GM12874 (cell line): Measurements from ENCODE around the gene MIEF1.

Source experiments
- TF ChIP-seq, protein P1 (sequence below): IDR thresholded peaks from 2 replicates; pipeline ENCODE4 v1.5.1; 2011; ENCODE audit warnings: low read depth, mild to moderate bottlenecking, control low read depth, low read length, moderate library complexity; ENCODE audit not compliant: insufficient read depth

MIEF1 gene

DNA sequence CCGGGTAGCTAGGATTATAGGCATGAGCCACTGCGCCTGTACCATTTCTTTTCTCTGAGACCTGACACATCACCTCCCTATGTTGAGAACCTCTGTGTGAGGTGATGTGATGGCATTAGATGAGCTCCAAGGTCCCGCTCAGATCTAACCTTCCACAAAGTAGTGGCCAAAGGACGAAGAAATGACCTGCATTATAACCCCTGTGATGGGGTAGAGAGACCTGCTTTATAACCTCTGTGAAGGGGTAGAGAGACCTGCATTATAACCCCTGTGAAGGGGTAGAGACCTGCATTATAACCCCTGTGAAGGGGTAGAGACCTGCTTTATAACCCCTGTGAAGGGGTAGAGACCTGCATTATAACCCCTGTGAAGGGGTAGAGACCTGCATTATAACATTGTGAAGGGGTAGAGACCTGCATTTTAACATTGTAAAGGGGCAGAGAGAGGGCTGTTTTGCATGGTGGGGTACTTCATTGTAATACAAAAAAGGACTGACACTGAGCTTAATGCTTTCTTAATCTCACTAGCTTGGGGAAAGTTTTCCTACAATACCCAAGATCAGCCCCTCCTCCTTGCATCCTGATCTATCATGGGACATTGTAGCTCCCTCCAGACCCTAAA, 8.5 kb downstream of the MIEF1 start:
- TF ChIP-seq, protein P1, sequence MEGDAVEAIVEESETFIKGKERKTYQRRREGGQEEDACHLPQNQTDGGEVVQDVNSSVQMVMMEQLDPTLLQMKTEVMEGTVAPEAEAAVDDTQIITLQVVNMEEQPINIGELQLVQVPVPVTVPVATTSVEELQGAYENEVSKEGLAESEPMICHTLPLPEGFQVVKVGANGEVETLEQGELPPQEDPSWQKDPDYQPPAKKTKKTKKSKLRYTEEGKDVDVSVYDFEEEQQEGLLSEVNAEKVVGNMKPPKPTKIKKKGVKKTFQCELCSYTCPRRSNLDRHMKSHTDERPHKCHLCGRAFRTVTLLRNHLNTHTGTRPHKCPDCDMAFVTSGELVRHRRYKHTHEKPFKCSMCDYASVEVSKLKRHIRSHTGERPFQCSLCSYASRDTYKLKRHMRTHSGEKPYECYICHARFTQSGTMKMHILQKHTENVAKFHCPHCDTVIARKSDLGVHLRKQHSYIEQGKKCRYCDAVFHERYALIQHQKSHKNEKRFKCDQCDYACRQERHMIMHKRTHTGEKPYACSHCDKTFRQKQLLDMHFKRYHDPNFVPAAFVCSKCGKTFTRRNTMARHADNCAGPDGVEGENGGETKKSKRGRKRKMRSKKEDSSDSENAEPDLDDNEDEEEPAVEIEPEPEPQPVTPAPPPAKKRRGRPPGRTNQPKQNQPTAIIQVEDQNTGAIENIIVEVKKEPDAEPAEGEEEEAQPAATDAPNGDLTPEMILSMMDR, result no peak

GRCh38 chr22:39511226-39511625, 9.1 kb downstream of the MIEF1 start:
- TF ChIP-seq, protein P1, result no peak

GRCh38 chr22:39512026-39512425, 9.9 kb downstream of the MIEF1 start:
- TF ChIP-seq, protein P1, result no peak

GRCh38 chr22:39513791-39514190, 11.7 kb downstream of the MIEF1 start:
- TF ChIP-seq, protein P1, result no peak

DNA sequence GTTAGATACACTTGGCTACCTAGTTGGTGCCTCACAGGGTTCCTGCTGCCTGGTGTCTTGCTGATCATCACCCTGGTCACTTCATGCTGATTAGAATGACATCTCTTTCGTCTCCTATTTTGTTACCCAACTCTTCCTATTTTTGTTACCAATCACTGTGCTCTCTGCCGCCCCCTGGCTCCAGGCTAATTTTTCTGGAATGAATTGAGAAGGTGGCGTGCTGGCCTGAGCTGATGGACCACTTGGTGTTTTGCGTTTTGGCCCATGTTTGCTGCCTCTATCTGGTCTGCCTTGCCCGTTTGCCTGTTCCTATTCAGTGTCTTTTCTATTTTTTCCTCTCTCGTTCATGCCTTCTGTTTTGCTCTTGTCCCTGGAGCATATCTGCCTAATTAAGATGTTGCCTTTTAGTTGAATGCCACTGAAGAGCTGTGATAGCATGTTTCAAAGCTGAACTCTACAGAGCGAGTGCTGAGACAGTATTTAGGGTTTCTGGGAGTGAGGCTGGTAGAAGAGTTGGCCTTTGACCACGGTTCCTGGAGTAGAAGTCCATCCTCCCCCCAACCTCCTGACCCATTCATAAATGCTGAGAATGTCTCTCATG, 12.4 kb downstream of the MIEF1 start:
- TF ChIP-seq, protein P1, result peak; percentile 70

DNA sequence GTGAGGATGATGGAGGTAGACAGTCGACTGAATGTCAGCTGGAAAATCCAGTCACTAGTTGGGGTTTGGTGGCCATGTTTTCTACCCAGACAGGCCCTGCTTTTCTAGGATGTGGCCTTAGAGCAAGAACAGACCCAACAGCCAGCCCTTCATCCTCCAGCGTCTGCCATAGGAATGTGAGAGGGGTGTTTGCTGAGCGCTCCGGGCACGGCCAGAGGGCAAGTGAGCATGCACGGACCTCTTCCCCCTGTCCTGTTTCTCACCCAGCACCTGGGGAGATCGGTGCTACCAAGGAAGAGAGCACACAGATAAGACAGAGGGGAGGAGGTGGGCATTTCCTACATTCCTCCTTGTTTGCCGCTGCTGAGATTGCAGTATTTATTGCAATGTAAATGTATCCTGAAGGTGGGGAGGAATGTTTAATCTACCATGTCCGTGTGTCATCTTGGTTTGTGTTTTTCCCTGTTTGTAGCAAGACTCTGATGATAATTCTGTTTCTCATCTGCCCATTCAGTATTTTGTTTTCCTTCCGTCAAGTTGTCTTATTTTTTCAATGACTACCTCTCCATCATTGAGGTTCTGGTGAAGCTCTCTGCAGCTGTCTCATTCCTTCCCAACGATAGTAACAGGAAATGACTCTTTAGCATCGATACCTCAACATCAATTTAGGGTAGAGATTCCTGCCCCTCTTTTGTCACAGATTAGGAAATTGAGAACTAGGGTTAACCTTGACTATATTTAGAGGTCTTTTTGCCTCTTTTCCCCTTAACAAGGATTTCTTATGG, 13.4 kb downstream of the MIEF1 start:
- TF ChIP-seq, protein P1, result no peak

- TF ChIP-seq, protein P1, result no peak
These were observed 15.4 kb downstream of the MIEF1 start for GRCh38 chr22:39517470-39517869.
